Liver (tissue), 3 donors: Measurements from ENCODE around the gene COX8A.

Experiments
- GABPA ChIP-seq, 2 donors: IDR thresholded peaks in 1 of 2; conservative IDR thresholded peaks in 1 of 2; 2 replicates each; pipeline ENCODE4 v1.6.1; 2016; ENCODE audit warnings: antibody characterized with exemption in 2 of 2, mild to moderate bottlenecking in 1 of 2, moderate library complexity in 1 of 2
- MAX ChIP-seq: IDR thresholded peaks from 2 replicates; pipeline ENCODE4 v1.6.1; 2016; ENCODE audit warnings: antibody characterized with exemption
- TF ChIP-seq, protein P1 (sequence below): fragments of 150-350 bp; IDR thresholded peaks from 2 replicates; pipeline ENCODE4 v1.5.1; 2017; ENCODE audit warnings: improper control_type of control experiment, low read depth, low read length; ENCODE audit not compliant: missing input control
- TF ChIP-seq, protein P2 (sequence below): IDR thresholded peaks from 2 replicates; pipeline ENCODE4 v1.6.1; 2016; ENCODE audit warnings: antibody characterized with exemption
- donor health status: healthy.
- donor health status: healthy.

GRCh38 chr11:63966444-63966843 lies 8.0 kb upstream of the COX8A start:
- TF ChIP-seq, protein P1, sequence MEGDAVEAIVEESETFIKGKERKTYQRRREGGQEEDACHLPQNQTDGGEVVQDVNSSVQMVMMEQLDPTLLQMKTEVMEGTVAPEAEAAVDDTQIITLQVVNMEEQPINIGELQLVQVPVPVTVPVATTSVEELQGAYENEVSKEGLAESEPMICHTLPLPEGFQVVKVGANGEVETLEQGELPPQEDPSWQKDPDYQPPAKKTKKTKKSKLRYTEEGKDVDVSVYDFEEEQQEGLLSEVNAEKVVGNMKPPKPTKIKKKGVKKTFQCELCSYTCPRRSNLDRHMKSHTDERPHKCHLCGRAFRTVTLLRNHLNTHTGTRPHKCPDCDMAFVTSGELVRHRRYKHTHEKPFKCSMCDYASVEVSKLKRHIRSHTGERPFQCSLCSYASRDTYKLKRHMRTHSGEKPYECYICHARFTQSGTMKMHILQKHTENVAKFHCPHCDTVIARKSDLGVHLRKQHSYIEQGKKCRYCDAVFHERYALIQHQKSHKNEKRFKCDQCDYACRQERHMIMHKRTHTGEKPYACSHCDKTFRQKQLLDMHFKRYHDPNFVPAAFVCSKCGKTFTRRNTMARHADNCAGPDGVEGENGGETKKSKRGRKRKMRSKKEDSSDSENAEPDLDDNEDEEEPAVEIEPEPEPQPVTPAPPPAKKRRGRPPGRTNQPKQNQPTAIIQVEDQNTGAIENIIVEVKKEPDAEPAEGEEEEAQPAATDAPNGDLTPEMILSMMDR = no peak
- TF ChIP-seq GABPA (IDR thresholded peaks at IDR 0.05 in 1 of 2, conservative IDR thresholded peaks at IDR 0.05 in 1 of 2) (no peak), MAX (no peak)
- TF ChIP-seq, protein P2, sequence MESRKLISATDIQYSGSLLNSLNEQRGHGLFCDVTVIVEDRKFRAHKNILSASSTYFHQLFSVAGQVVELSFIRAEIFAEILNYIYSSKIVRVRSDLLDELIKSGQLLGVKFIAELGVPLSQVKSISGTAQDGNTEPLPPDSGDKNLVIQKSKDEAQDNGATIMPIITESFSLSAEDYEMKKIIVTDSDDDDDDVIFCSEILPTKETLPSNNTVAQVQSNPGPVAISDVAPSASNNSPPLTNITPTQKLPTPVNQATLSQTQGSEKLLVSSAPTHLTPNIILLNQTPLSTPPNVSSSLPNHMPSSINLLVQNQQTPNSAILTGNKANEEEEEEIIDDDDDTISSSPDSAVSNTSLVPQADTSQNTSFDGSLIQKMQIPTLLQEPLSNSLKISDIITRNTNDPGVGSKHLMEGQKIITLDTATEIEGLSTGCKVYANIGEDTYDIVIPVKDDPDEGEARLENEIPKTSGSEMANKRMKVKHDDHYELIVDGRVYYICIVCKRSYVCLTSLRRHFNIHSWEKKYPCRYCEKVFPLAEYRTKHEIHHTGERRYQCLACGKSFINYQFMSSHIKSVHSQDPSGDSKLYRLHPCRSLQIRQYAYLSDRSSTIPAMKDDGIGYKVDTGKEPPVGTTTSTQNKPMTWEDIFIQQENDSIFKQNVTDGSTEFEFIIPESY = no peak
